ENCODE data around the gene KIF16B.

GRCh38 chr20:16368645-16369292, 204.5 kb downstream of the KIF16B start:
- no peak for TF ChIP-seq CTCF (IDR thresholded peaks at IDR 0.05)
- no peak for TF ChIP-seq POLR2AphosphoS5 (IDR thresholded peaks at IDR 0.05)
- no peak for TF ChIP-seq POLR2A (IDR thresholded peaks at IDR 0.05)

All from breast epithelium (tissue), 3 donors.